ENCODE measurements around the gene MAML1.

Gene MAML1

GRCh38 chr5:179794575-179794974, 62.0 kb downstream of the MAML1 start:
- DNase-seq = no peak

- DNase-seq = no peak
Measured at GRCh38 chr5:179795049-179795862, 62.6 kb downstream of the MAML1 start.

GRCh38 chr5:179795863-179796833, 63.5 kb downstream of the MAML1 start:
- DNase-seq = peak; percentile 66

- no peak for DNase-seq
Measured at GRCh38 chr5:179796877-179797608, 64.4 kb downstream of the MAML1 start.

- no peak for DNase-seq
Measured at GRCh38 chr5:179797741-179798140, 65.1 kb downstream of the MAML1 start.

- DNase-seq = no peak
Measured at GRCh38 chr5:179798144-179798770, 65.6 kb downstream of the MAML1 start.

GRCh38 chr5:179798771-179799643, 66.4 kb downstream of the MAML1 start:
- DNase-seq = no peak

- DNase-seq = no peak
Measured at GRCh38 chr5:179799644-179799973, 67.0 kb downstream of the MAML1 start.

- DNase-seq = no peak
Measured at GRCh38 chr5:179800071-179800695, 67.6 kb downstream of the MAML1 start.

- no peak for DNase-seq
Measured at GRCh38 chr5:179800696-179801201, 68.1 kb downstream of the MAML1 start.

- peak; percentile 75 for DNase-seq
Measured at GRCh38 chr5:179801304-179802206, 68.9 kb downstream of the MAML1 start.

- no peak for DNase-seq
Measured at GRCh38 chr5:179802207-179802883, 69.7 kb downstream of the MAML1 start.

- no peak for DNase-seq
Measured at GRCh38 chr5:179802950-179803562, 70.4 kb downstream of the MAML1 start.

GRCh38 chr5:179803651-179804554, 71.3 kb downstream of the MAML1 start:
- DNase-seq = no peak

- no peak for DNase-seq
Measured at GRCh38 chr5:179804555-179804947, 71.9 kb downstream of the MAML1 start.

- DNase-seq = no peak
Measured at GRCh38 chr5:179805070-179805528, 72.5 kb downstream of the MAML1 start.

GRCh38 chr5:179805529-179806249, 73.1 kb downstream of the MAML1 start:
- DNase-seq = no peak
